GM12878 (cell line): Measurements from ENCODE around the gene ABHD17A. TPM values are rescaled to one million over a fixed set of nuclear protein-coding genes. Genes with fewer than 3 reads are reported as not detected.

Source experiments
- ATAC-seq: fragments of 200-7000 bp; cut with Tn5 transposase; 3 replicates; pipeline ENCODE4 v1.9.1; 2020; ENCODE audit warnings: mild to moderate bottlenecking, moderate library complexity
- BruUV-seq: library from RNA; stranded (reverse); fragments of 400-500 nt; replicated peaks from 2 replicates; lab custom pipeline; 2021; lab: Mats Ljungman, UMichigan
- CTCF ChIA-PET: fragments of 300-600 bp; sonication (Branson Sonifier 250); formaldehyde crosslinking; extraction: SDS; loops from one replicate; lab custom pipeline; 2021; ENCODE audit warnings: inconsistent platforms; lab: Yijun Ruan, JAX
- POLR2A ChIA-PET: fragments of 350-600 bp; formaldehyde crosslinking; extraction: SDS; loops from one replicate; lab custom pipeline; 2021; ENCODE audit warnings: inconsistent platforms; lab: Charles Lee
- RAD21 ChIA-PET: fragments of 300-600 bp; sonication (Branson Sonifier 250); formaldehyde crosslinking; loops from one replicate; lab custom pipeline; 2023; ENCODE audit warnings: antibody characterized with exemption; ENCODE audit not compliant: unreplicated experiment; lab: Charles Lee
- SMC1A ChIA-PET: fragments of 300-600 bp; sonication (Branson Sonifier 250); formaldehyde crosslinking; loops from one replicate; lab custom pipeline; 2023; ENCODE audit not compliant: unreplicated experiment, uncharacterized antibody; lab: Charles Lee
- DNase-seq: peaks from one replicate; pipeline ENCODE4 v3.0.0-alpha.2; 2011; ENCODE audit warnings: low read depth, low spot score
- FAIRE-seq: peaks from 3 replicates; lab custom pipeline; 2011; peaks lifted over from hg19 to GRCh38; lab: Jason Lieb, UNC
- H2AFZ ChIP-seq: 2 replicates; pipeline ENCODE4 v1.6.0; 2011; ENCODE audit warnings: low read depth, low read length, control low read depth; ENCODE audit not compliant: control insufficient read depth
- H3K27ac ChIP-seq: 2 replicates; pipeline ENCODE4 v1.5.1; 2011; ENCODE audit warnings: control low read depth; ENCODE audit not compliant: control insufficient read depth, insufficient read depth
- H3K27me3 ChIP-seq, 2 experiments: replicated peaks in 1 of 2; 2 replicates each; pipeline versions ENCODE4 v1.6.0 to v1.6.1; 2011; ENCODE audit warnings: low read length in 1 of 2; ENCODE audit not compliant: control insufficient read depth in 2 of 2, insufficient read depth in 2 of 2
- H3K36me3 ChIP-seq, 2 experiments: 2 replicates each; pipeline ENCODE4 v1.5.1; 2011; ENCODE audit warnings: low read length in 1 of 2; ENCODE audit not compliant: control insufficient read depth in 2 of 2, insufficient read depth in 2 of 2
- H3K4me1 ChIP-seq: 2 replicates; pipeline ENCODE4 v1.6.1; 2011; ENCODE audit warnings: mild to moderate bottlenecking, low read length, moderate library complexity, mixed read lengths; ENCODE audit not compliant: control insufficient read depth, insufficient read depth
- H3K4me2 ChIP-seq: 2 replicates; pipeline ENCODE4 v1.6.0; 2011; ENCODE audit warnings: control low read depth; ENCODE audit not compliant: control insufficient read depth, insufficient read depth
- H3K4me3 ChIP-seq: fragments of 200-600 bp; sonication (generic); 2 replicates; pipeline ENCODE4 v1.5.1; 2016
- H3K79me2 ChIP-seq: 2 replicates; pipeline ENCODE4 v1.6.0; 2011; ENCODE audit warnings: low read length; ENCODE audit not compliant: control insufficient read depth, insufficient read depth
- H3K9ac ChIP-seq: 2 replicates; pipeline ENCODE4 v1.8.0; 2011; ENCODE audit warnings: low read length, control low read depth, mixed read lengths; ENCODE audit not compliant: control insufficient read depth, insufficient read depth
- H3K9me3 ChIP-seq: replicated peaks from 3 replicates; pipeline ENCODE4 v1.5.1; 2011; ENCODE audit warnings: mild to moderate bottlenecking, low read length; ENCODE audit not compliant: control insufficient read depth, insufficient read depth
- H4K20me1 ChIP-seq: 2 replicates; pipeline ENCODE4 v1.6.0; 2011; ENCODE audit not compliant: control insufficient read depth, insufficient read depth
- ATF7 ChIP-seq: fragments of 450-650 bp; IDR thresholded peaks from 2 replicates; pipeline ENCODE4 v1.6.1; 2016; ENCODE audit warnings: low read depth, mild to moderate bottlenecking
- BCLAF1 ChIP-seq: fragments of 450-650 bp; IDR thresholded peaks from 2 replicates; pipeline ENCODE4 v1.6.1; 2017; ENCODE audit warnings: antibody characterized with exemption, mild to moderate bottlenecking, moderate library complexity
- ETV6 ChIP-seq, 2 experiments: fragments of 450-650 bp in 1 of 2; IDR thresholded peaks in 1 of 2; conservative IDR thresholded peaks in 1 of 2; 2 replicates each; pipeline ENCODE4 v1.6.1; 2014; ENCODE audit warnings: antibody characterized with exemption in 1 of 2, borderline replicate concordance in 1 of 2, low read depth in 1 of 2, mild to moderate bottlenecking in 1 of 2, moderate library complexity in 1 of 2
- GABPA ChIP-seq: IDR thresholded peaks from 2 replicates; pipeline ENCODE4 v1.6.1; 2014; ENCODE audit warnings: antibody characterized with exemption, low read depth, mild to moderate bottlenecking, inconsistent platforms
- HCFC1 ChIP-seq: fragments of 150-350 bp; IDR thresholded peaks from 2 replicates; pipeline ENCODE4 v1.6.1; 2014; ENCODE audit warnings: low read length
- IKZF1 ChIP-seq: fragments of 450-650 bp; conservative IDR thresholded peaks from 2 replicates; pipeline ENCODE4 v1.6.1; 2017; ENCODE audit warnings: antibody characterized with exemption, mild to moderate bottlenecking
- MAX ChIP-seq: IDR thresholded peaks from 2 replicates; pipeline ENCODE4 v1.6.1; 2012; ENCODE audit warnings: low read depth, low read length, improper control_type of control experiment
- MEF2B ChIP-seq: fragments of 450-650 bp; IDR thresholded peaks from 2 replicates; pipeline ENCODE4 v1.6.1; 2018; ENCODE audit warnings: mild to moderate bottlenecking, moderate library complexity; ENCODE audit not compliant: partially characterized antibody, poor library complexity, severe bottlenecking
- MLLT1 ChIP-seq: fragments of 450-650 bp; IDR thresholded peaks from 2 replicates; pipeline ENCODE4 v1.6.1; 2016; ENCODE audit warnings: mild to moderate bottlenecking
- MYB ChIP-seq: fragments of 150-350 bp; IDR thresholded peaks from 2 replicates; pipeline ENCODE4 v1.6.1; 2014; ENCODE audit warnings: mild to moderate bottlenecking, low read depth, low read length, borderline replicate concordance
- NFXL1 ChIP-seq: fragments of 450-650 bp; IDR thresholded peaks from 2 replicates; pipeline ENCODE4 v1.6.1; 2017; ENCODE audit warnings: antibody characterized with exemption, mild to moderate bottlenecking, borderline replicate concordance
- NR2C1 ChIP-seq: fragments of 450-650 bp; IDR thresholded peaks from 2 replicates; pipeline ENCODE4 v1.6.1; 2017; ENCODE audit warnings: antibody characterized with exemption, mild to moderate bottlenecking, moderate library complexity
- RCOR1 ChIP-seq: conservative IDR thresholded peaks from 2 replicates; pipeline ENCODE4 v1.6.1; 2012; ENCODE audit warnings: low read depth, low read length, improper control_type of control experiment
- RFX5 ChIP-seq: IDR thresholded peaks from 2 replicates; pipeline ENCODE4 v1.6.1; 2011; ENCODE audit warnings: low read depth, low read length, improper control_type of control experiment
- SMAD1 ChIP-seq: fragments of 450-650 bp; IDR thresholded peaks from 2 replicates; pipeline ENCODE4 v1.6.1; 2018; ENCODE audit warnings: mild to moderate bottlenecking, low read depth; ENCODE audit not compliant: partially characterized antibody
- ZNF217 ChIP-seq: fragments of 450-650 bp; IDR thresholded peaks from 2 replicates; pipeline ENCODE4 v1.6.1; 2017; ENCODE audit warnings: antibody characterized with exemption, mild to moderate bottlenecking
- WGBS: methylation state at CpG from one replicate; pipeline ENCODE4 v1.1.6; 2016; ENCODE audit warnings: low lambda C conversion rate; ENCODE audit not compliant: insufficient replicate concordance, insufficient coverage; ENCODE audit errors: missing lambda C conversion rate; 5-methylcytosine and 5-hydroxymethylcytosine counted together
- in situ Hi-C: fragments of 300-500 bp; cut with MboI; formaldehyde crosslinking; loops from 9 replicates; pipeline ENCODE4 v1.14.3; 2018; ENCODE audit warnings: mixed read lengths
- intact Hi-C: fragments of 100-400 bp; cut with micrococcal nuclease; formaldehyde crosslinking; loops from one replicate; pipeline ENCODE4 v1.14.2; 2022; ENCODE audit not compliant: unreplicated experiment
- polyA plus RNA-seq, 11 experiments: library from polyadenylated mRNA; depleted of rRNA in 4 of 11; unstranded in 6 of 11; stranded (reverse) in 5 of 11; fragments of >200 nt; fragmentation: Nextera tagmentation in 4 of 11; fragmentation: Illumina TruSeq in 1 of 11; extraction: Ambion mirVana in 4 of 11; extraction: Trizol in 1 of 11; gene quantifications; 1 replicate in 1 of 11; 2 replicates in 10 of 11; pipeline versions ENCODE4 v1.2.1 to v1.2.3, GENCODE V29; 2011 to 2016; ENCODE audit warnings: inconsistent platforms in 2 of 11, missing spikeins in 2 of 11, low read depth in 1 of 11
- total RNA-seq, 4 experiments: library from RNA; depleted of rRNA in 3 of 4; stranded (reverse); fragments of >200 nt in 3 of 4; fragmentation: Illumina TruSeq in 1 of 4; extraction: Trizol in 1 of 4; gene quantifications; 2 replicates each; pipeline versions ENCODE4 v1.2.1 to v1.2.3, GENCODE V29; 2013 to 2021
- TF ChIP-seq, protein P1 (sequence below): fragments of 150-350 bp; IDR thresholded peaks from 2 replicates; pipeline ENCODE4 v1.6.1; 2014; ENCODE audit warnings: mild to moderate bottlenecking, low read depth, low read length

Gene ABHD17A
- total and polyA plus RNA-seq, 10 of the 15 experiments (the other 5 are each of a cell fraction or from before 2014, with no cell fraction given), result 0.13 to 126 (median 28.8) TPM; not detected in 1

- TF ChIP-seq MAX (no peak), MLLT1 (no peak), MEF2B (no peak), RCOR1 (no peak)
Observed at GRCh38 chr19:1929021-1929742, 43.9 kb upstream of the ABHD17A start (continued).

DNA sequence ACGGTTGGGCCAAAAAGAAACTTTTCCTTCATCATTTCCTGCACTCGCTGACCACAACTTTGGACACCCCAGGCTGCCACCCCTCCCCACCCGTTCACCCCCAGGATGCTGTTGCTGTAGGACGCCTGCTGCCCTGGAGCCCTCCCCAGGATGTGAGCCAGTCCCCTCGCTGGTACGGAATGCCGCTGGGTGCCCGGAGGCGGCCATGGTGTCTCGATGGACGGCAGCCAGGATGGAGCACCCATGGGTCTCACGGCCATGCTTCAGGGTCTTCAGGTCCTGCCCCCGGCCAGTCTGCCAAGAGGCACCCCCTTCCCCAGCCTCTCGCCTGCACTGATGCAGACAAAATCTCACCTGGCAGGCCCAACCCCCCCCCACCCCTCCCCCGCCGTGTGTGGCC is 40.2 kb upstream of the ABHD17A start:
- SMC1A ChIA-PET, result no interaction called here
- in situ Hi-C loops (no loop called here), intact Hi-C loops (no loop called here)
- Histone ChIP-seq H3K27me3 (no peaks in the 10 kb centered on the region), H3K9ac (no peak overlapping the region), H3K4me3 (no peak overlapping the region), H3K79me2 (no peaks in the 10 kb centered on the region), H4K20me1 (no peaks in the 10 kb centered on the region), H3K27ac (no peak overlapping the region), H3K4me2 (no peak overlapping the region), H2AFZ (no peak overlapping the region), H3K36me3 (peaks cover 5 to 6% of the 10 kb centered on the region in 2 experiments; a peak in 3 of 4 replicates), H3K9me3 (no peaks in the 10 kb centered on the region), H3K4me1 (peaks cover 31% of the 10 kb centered on the region)
- POLR2A ChIA-PET, result no interaction called here
- ATAC-seq, result no peak
- no peak for DNase-seq
- CTCF ChIA-PET, result no interaction called here
- TF ChIP-seq IKZF1, result no peak
- no peak for TF ChIP-seq SMAD1
- TF ChIP-seq BCLAF1, result no peak
- TF ChIP-seq, protein P1, sequence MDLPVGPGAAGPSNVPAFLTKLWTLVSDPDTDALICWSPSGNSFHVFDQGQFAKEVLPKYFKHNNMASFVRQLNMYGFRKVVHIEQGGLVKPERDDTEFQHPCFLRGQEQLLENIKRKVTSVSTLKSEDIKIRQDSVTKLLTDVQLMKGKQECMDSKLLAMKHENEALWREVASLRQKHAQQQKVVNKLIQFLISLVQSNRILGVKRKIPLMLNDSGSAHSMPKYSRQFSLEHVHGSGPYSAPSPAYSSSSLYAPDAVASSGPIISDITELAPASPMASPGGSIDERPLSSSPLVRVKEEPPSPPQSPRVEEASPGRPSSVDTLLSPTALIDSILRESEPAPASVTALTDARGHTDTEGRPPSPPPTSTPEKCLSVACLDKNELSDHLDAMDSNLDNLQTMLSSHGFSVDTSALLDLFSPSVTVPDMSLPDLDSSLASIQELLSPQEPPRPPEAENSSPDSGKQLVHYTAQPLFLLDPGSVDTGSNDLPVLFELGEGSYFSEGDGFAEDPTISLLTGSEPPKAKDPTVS, result no peak
- no peak for TF ChIP-seq HCFC1
- no peak for TF ChIP-seq MYB
- no peak for TF ChIP-seq ZNF217
- TF ChIP-seq NR2C1, result no peak
- TF ChIP-seq ETV6 (conservative IDR thresholded peaks at IDR 0.05 in 1 of 2, IDR thresholded peaks at IDR 0.05 in 1 of 2; ENCODE audit: borderline replicate concordance in 1 of 2, low read depth in 1 of 2), result no peak
- TF ChIP-seq GABPA, result no peak
- TF ChIP-seq ATF7, result no peak
- TF ChIP-seq NFXL1, result no peak
- no peak for TF ChIP-seq RFX5
- WGBS, result 79% methylated on average over 10 of the region's 16 CpGs
- BruUV-seq, result TSS peak; percentile 71
- no peak for FAIRE-seq
- RAD21 ChIA-PET, result no interaction called here
